KMS-11 (cell line): ENCODE results near the gene AMOTL1.

Experiments
- H2AFZ ChIP-seq: fragments of 200-600 bp; sonication (generic); 2 replicates; pipeline ENCODE4 v1.6.1; 2016; ENCODE audit warnings: antibody characterized with exemption, mixed run types, low read depth
- H3K27ac ChIP-seq: fragments of 200-600 bp; sonication (generic); 2 replicates; pipeline ENCODE4 v1.6.1; 2016; ENCODE audit warnings: mild to moderate bottlenecking, mixed run types
- H3K27me3 ChIP-seq: fragments of 200-600 bp; sonication (generic); 2 replicates; pipeline ENCODE4 v1.6.1; 2017; ENCODE audit warnings: mild to moderate bottlenecking, low read depth, mixed run types, moderate library complexity; ENCODE audit not compliant: insufficient read depth
- H3K36me3 ChIP-seq: fragments of 200-600 bp; sonication (generic); 2 replicates; pipeline ENCODE4 v1.6.1; 2017; ENCODE audit warnings: mild to moderate bottlenecking, mixed run types; ENCODE audit not compliant: insufficient read depth
- H3K4me1 ChIP-seq: fragments of 200-600 bp; sonication (generic); 2 replicates; pipeline ENCODE4 v1.6.1; 2016; ENCODE audit warnings: mild to moderate bottlenecking, low read depth, mixed run types; ENCODE audit not compliant: poor library complexity, severe bottlenecking
- H3K4me2 ChIP-seq: fragments of 200-600 bp; sonication (generic); 2 replicates; pipeline ENCODE4 v1.7.0; 2016; ENCODE audit warnings: mild to moderate bottlenecking, mixed run types
- H3K4me3 ChIP-seq: fragments of 200-600 bp; sonication (generic); IDR thresholded peaks from 2 replicates; pipeline ENCODE4 v1.6.1; 2017; ENCODE audit warnings: low read depth, low read length, mixed read lengths; ENCODE audit not compliant: insufficient read depth
- H3K79me2 ChIP-seq: fragments of 200-600 bp; sonication (generic); 2 replicates; pipeline ENCODE4 v1.6.1; 2016; ENCODE audit warnings: low read depth, mixed run types; ENCODE audit not compliant: insufficient read depth
- H3K9ac ChIP-seq: fragments of 200-600 bp; sonication (generic); 2 replicates; pipeline ENCODE4 v1.6.1; 2016; ENCODE audit warnings: mild to moderate bottlenecking, mixed run types
- H4K20me1 ChIP-seq: fragments of 200-600 bp; sonication (generic); 2 replicates; pipeline ENCODE4 v1.6.1; 2016; ENCODE audit warnings: mild to moderate bottlenecking, mixed run types; ENCODE audit not compliant: insufficient read depth
- CTCF ChIP-seq: fragments of 200-600 bp; sonication (generic); conservative IDR thresholded peaks from 2 replicates; pipeline ENCODE4 v1.6.1; 2017; ENCODE audit warnings: low read depth, mild to moderate bottlenecking, antibody characterized with exemption, low read length, moderate library complexity, mixed read lengths

The AMOTL1 gene

GRCh38 chr11:94780432-94780831, 12.3 kb downstream of the AMOTL1 start:
- Histone ChIP-seq H3K27ac (no peak overlapping the region), H3K4me3 (no peak overlapping the region), H3K36me3 (no peaks in the 10 kb centered on the region), H3K4me2 (no peak overlapping the region), H4K20me1 (no peaks in the 10 kb centered on the region), H3K4me1 (no peaks in the 10 kb centered on the region), H2AFZ (no peak overlapping the region), H3K79me2 (no peaks in the 10 kb centered on the region), H3K9ac (no peak overlapping the region), H3K27me3 (no peaks in the 10 kb centered on the region)
- TF ChIP-seq CTCF = no peak

- no peak for TF ChIP-seq CTCF
- Histone ChIP-seq H3K36me3 (no peaks in the 10 kb centered on the region), H3K4me1 (no peaks in the 10 kb centered on the region), H3K4me3 (no peak overlapping the region), H3K9ac (no peak overlapping the region), H3K4me2 (no peak overlapping the region), H2AFZ (no peak overlapping the region), H4K20me1 (no peaks in the 10 kb centered on the region), H3K27ac (no peak overlapping the region), H3K79me2 (no peaks in the 10 kb centered on the region), H3K27me3 (no peaks in the 10 kb centered on the region)
Measured at GRCh38 chr11:94781837-94782236, 13.7 kb downstream of the AMOTL1 start.

GRCh38 chr11:94782446-94782845, 14.3 kb downstream of the AMOTL1 start:
- H3K4me1 ChIP-seq = no peaks in the 10 kb centered on the region
- H3K79me2 ChIP-seq = no peaks in the 10 kb centered on the region

GRCh38 chr11:94784884-94785283, 16.7 kb downstream of the AMOTL1 start:
- no peaks in the 10 kb centered on the region for H3K79me2 ChIP-seq
- no peaks in the 10 kb centered on the region for H3K27me3 ChIP-seq
- H4K20me1 ChIP-seq = no peaks in the 10 kb centered on the region
- H3K9ac ChIP-seq = no peak overlapping the region
- H3K4me2 ChIP-seq = no peak overlapping the region
- H3K36me3 ChIP-seq = no peaks in the 10 kb centered on the region
- peaks cover 17% of the 10 kb centered on the region for H3K4me1 ChIP-seq
- no peak for TF ChIP-seq CTCF
- H2AFZ ChIP-seq = no peak overlapping the region
- no peak overlapping the region for H3K4me3 ChIP-seq
- H3K27ac ChIP-seq = no peak overlapping the region

More at GRCh38 chr11:94782446-94782845, 14.3 kb downstream of the AMOTL1 start:
- no peak for TF ChIP-seq CTCF
- no peak overlapping the region for H3K4me3 ChIP-seq
- no peak overlapping the region for H3K27ac ChIP-seq
- no peaks in the 10 kb centered on the region for H3K36me3 ChIP-seq
- H4K20me1 ChIP-seq = no peaks in the 10 kb centered on the region
- H3K27me3 ChIP-seq = no peaks in the 10 kb centered on the region
- no peak overlapping the region for H3K9ac ChIP-seq
- H2AFZ ChIP-seq = no peak overlapping the region
- H3K4me2 ChIP-seq = no peak overlapping the region
